Testis (tissue), 2 donors: Measurements from ENCODE around the gene KIRREL1.

Experiments
- POLR2A ChIP-seq: fragments of 450-650 bp; IDR thresholded peaks from one replicate; pipeline ENCODE4 v1.6.1; 2017; ENCODE audit warnings: antibody characterized with exemption, mild to moderate bottlenecking, moderate library complexity
- TF ChIP-seq, protein P1 (sequence below), 3 experiments: fragments of 450-650 bp in 2 of 3; fragments of 200-600 bp in 1 of 3; sonication (generic) in 1 of 3; IDR thresholded peaks; one replicate each; pipeline ENCODE4 v1.5.1; 2016 to 2019; ENCODE audit warnings: antibody characterized with exemption in 3 of 3, mild to moderate bottlenecking in 2 of 3, moderate library complexity in 1 of 3

DNA sequence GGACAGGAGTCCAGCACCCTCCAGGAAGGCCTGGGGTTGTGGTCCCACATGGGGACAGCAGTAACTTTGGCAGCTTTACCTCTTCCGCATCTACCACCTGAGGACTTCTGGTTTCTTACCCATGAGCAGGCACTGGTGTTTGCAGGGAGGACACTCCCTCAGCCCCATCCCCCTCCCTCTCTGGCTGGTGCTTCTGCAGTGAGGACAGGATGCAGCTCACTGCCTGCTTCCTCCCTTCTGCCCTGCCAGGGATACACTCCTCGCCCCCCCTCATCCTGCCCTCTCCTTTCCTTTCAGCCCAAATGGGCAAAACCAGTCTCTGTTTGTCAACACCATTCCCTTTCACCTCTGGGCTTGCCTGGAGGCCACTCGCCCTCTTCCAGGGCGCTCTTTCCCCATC is 62.4 kb downstream of the KIRREL1 start:
- TF ChIP-seq, protein P1, sequence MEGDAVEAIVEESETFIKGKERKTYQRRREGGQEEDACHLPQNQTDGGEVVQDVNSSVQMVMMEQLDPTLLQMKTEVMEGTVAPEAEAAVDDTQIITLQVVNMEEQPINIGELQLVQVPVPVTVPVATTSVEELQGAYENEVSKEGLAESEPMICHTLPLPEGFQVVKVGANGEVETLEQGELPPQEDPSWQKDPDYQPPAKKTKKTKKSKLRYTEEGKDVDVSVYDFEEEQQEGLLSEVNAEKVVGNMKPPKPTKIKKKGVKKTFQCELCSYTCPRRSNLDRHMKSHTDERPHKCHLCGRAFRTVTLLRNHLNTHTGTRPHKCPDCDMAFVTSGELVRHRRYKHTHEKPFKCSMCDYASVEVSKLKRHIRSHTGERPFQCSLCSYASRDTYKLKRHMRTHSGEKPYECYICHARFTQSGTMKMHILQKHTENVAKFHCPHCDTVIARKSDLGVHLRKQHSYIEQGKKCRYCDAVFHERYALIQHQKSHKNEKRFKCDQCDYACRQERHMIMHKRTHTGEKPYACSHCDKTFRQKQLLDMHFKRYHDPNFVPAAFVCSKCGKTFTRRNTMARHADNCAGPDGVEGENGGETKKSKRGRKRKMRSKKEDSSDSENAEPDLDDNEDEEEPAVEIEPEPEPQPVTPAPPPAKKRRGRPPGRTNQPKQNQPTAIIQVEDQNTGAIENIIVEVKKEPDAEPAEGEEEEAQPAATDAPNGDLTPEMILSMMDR (IDR thresholded peaks at IDR 0.05): no peak
- no peak for TF ChIP-seq POLR2A
